CD14-positive monocyte (primary cell): ENCODE measurements around the gene GLT6D1. TPM values are rescaled to one million over a fixed set of nuclear protein-coding genes. Genes with fewer than 3 reads are reported as not detected.

ENCODE experiments used
- DNase-seq, 3 donors: peaks; one replicate each; pipeline ENCODE4 v3.0.0-alpha.2; 2011 to 2022
- H2AFZ ChIP-seq: 2 replicates; pipeline ENCODE4 v1.6.0; 2012; ENCODE audit warnings: mild to moderate bottlenecking, low read depth, low read length, inconsistent platforms; ENCODE audit not compliant: insufficient read depth, poor library complexity, severe bottlenecking
- H3K27ac ChIP-seq, 2 donors: 1 replicate in 1 of 2; 2 replicates in 1 of 2; pipeline ENCODE4 v1.5.1; 2012 to 2013; ENCODE audit warnings: low read length in 2 of 2, control low read depth in 1 of 2, inconsistent platforms in 1 of 2, low read depth in 1 of 2, mild to moderate bottlenecking in 1 of 2
- H3K27me3 ChIP-seq, 2 donors: one replicate each; pipeline versions ENCODE4 v1.6.0 to v1.6.1; 2011 to 2013; ENCODE audit warnings: low read length in 2 of 2; ENCODE audit not compliant: control insufficient read depth in 2 of 2, insufficient read depth in 2 of 2
- H3K36me3 ChIP-seq, 2 donors: replicated peaks in 1 of 2; 1 replicate in 1 of 2; 2 replicates in 1 of 2; pipeline versions ENCODE4 v1.5.1 to v1.6.1; 2012 to 2013; ENCODE audit warnings: low read length in 2 of 2, control low read depth in 1 of 2, inconsistent platforms in 1 of 2, mild to moderate bottlenecking in 1 of 2; ENCODE audit not compliant: insufficient read depth in 2 of 2, control insufficient read depth in 1 of 2
- H3K4me1 ChIP-seq, 2 donors: 1 replicate in 1 of 2; 2 replicates in 1 of 2; pipeline versions ENCODE4 v1.5.1 to v1.6.1; 2012 to 2013; ENCODE audit warnings: low read length in 2 of 2, control low read depth in 1 of 2, inconsistent platforms in 1 of 2, mild to moderate bottlenecking in 1 of 2, moderate library complexity in 1 of 2; ENCODE audit not compliant: insufficient read depth in 2 of 2, control insufficient read depth in 1 of 2
- H3K4me2 ChIP-seq: replicated peaks from 2 replicates; pipeline ENCODE3; 2012; ENCODE audit warnings: low read length, moderate library complexity, mild to moderate bottlenecking; ENCODE audit not compliant: poor library complexity, severe bottlenecking; ENCODE audit errors: extremely low read depth
- H3K4me3 ChIP-seq, 3 experiments: fragments of 200-600 bp in 1 of 3; sonication (generic) in 1 of 3; replicated peaks in 1 of 3; 1 replicate in 2 of 3; 2 replicates in 1 of 3; pipeline ENCODE4 v1.5.1; 2011 to 2013; ENCODE audit warnings: low read length in 3 of 3, mild to moderate bottlenecking in 3 of 3, control low read depth in 2 of 3, low read depth in 2 of 3, inconsistent platforms in 1 of 3, moderate library complexity in 1 of 3
- H3K79me2 ChIP-seq: 2 replicates; pipeline ENCODE4 v1.6.0; 2012; ENCODE audit warnings: mild to moderate bottlenecking, control low read depth, inconsistent platforms, low read length, moderate library complexity; ENCODE audit not compliant: insufficient read depth
- H3K9ac ChIP-seq: 2 replicates; pipeline ENCODE4 v1.6.0; 2017; ENCODE audit warnings: low read length, mild to moderate bottlenecking; ENCODE audit not compliant: insufficient read depth, poor library complexity, severe bottlenecking
- H3K9me3 ChIP-seq, 2 donors: replicated peaks in 1 of 2; 1 replicate in 1 of 2; 2 replicates in 1 of 2; pipeline versions ENCODE4 v1.5.1 to v1.6.1; 2012 to 2013; ENCODE audit warnings: low read length in 2 of 2, control low read depth in 1 of 2; ENCODE audit not compliant: control insufficient read depth in 1 of 2, insufficient read depth in 1 of 2
- H4K20me1 ChIP-seq: 2 replicates; pipeline ENCODE4 v1.6.0; 2012; ENCODE audit warnings: mild to moderate bottlenecking, low read length, control low read depth, moderate library complexity; ENCODE audit not compliant: insufficient read depth
- H3K27ac Mint-ChIP-seq, 7 donors: one replicate each; pipeline ENCODE4 v1.8.0; 2020; ENCODE audit warnings: mild to moderate bottlenecking in 7 of 7, mixed read lengths in 7 of 7, moderate library complexity in 6 of 7, inconsistent platforms in 2 of 7
- H3K27me3 Mint-ChIP-seq, 3 donors: one replicate each; pipeline ENCODE4 v1.8.0; 2021 to 2022; ENCODE audit warnings: low read depth in 3 of 3, mild to moderate bottlenecking in 3 of 3, mixed read lengths in 3 of 3, moderate library complexity in 3 of 3, inconsistent platforms in 1 of 3
- H3K36me3 Mint-ChIP-seq, 2 donors: one replicate each; pipeline ENCODE4 v1.8.0; 2020; ENCODE audit warnings: mixed read lengths in 2 of 2, inconsistent platforms in 1 of 2, mild to moderate bottlenecking in 1 of 2
- H3K4me1 Mint-ChIP-seq: one replicate; pipeline ENCODE4 v1.8.0; 2020; ENCODE audit warnings: mild to moderate bottlenecking, mixed read lengths
- H3K4me3 Mint-ChIP-seq, 2 donors: one replicate each; pipeline ENCODE4 v1.8.0; 2020; ENCODE audit warnings: mild to moderate bottlenecking in 2 of 2, mixed read lengths in 2 of 2, moderate library complexity in 1 of 2
- H3K9me3 Mint-ChIP-seq, 7 donors: one replicate each; pipeline ENCODE4 v1.8.0; 2020 to 2022; ENCODE audit warnings: mixed read lengths in 7 of 7, mild to moderate bottlenecking in 6 of 7, moderate library complexity in 6 of 7, inconsistent platforms in 2 of 7
- CTCF ChIP-seq: fragments of 200-600 bp; IDR thresholded peaks from one replicate; pipeline ENCODE4 v1.8.0; 2022; ENCODE audit warnings: antibody characterized with exemption, mild to moderate bottlenecking
- WGBS: methylation state at CpG from one replicate; pipeline ENCODE4 v1.1.5; 2013; ENCODE audit warnings: missing lambda C conversion rate; ENCODE audit not compliant: insufficient coverage; 5-methylcytosine and 5-hydroxymethylcytosine counted together
- intact Hi-C, 2 donors: fragments of 100-400 bp; cut with micrococcal nuclease; formaldehyde crosslinking; loops; one replicate each; pipeline versions ENCODE4 v1.15.0 to v1.15.1; 2023
- polyA plus RNA-seq, 3 donors: library from polyadenylated mRNA; depleted of rRNA in 1 of 3; unstranded in 2 of 3; stranded (reverse) in 1 of 3; fragments of 300-500 nt in 2 of 3; fragments of >200 nt in 1 of 3; fragmentation: Illumina TruSeq in 2 of 3; gene quantifications; 1 replicate in 2 of 3; 2 replicates in 1 of 3; pipeline ENCODE4 v1.2.3, GENCODE V29; 2012 to 2021

Gene GLT6D1
- polyA plus RNA-seq, 3 donors = not detected

- H3K9me3 Mint-ChIP-seq = peaks cover 0 to 2% (median 0%) of the 10 kb centered on the region in 7 donors
- Histone ChIP-seq H3K9me3 (no peaks in the 10 kb centered on the region), H3K79me2 (no peaks in the 10 kb centered on the region), H3K9ac (no peak overlapping the region), H3K36me3 (no peaks in the 10 kb centered on the region), H3K4me3 (no peak overlapping the region), H3K4me2 (no peak overlapping the region), H4K20me1 (no peaks in the 10 kb centered on the region), H3K27ac (no peak overlapping the region), H3K27me3 (no peaks in the 10 kb centered on the region), H2AFZ (no peak overlapping the region), H3K4me1 (no peaks in the 10 kb centered on the region)
- H3K27me3 Mint-ChIP-seq = peaks cover 0 to 4% (median 3%) of the 10 kb centered on the region in 3 donors
- no peak overlapping the region for H3K27ac Mint-ChIP-seq
- no peak for TF ChIP-seq CTCF
- no peaks in the 10 kb centered on the region for H3K36me3 Mint-ChIP-seq
- H3K4me3 Mint-ChIP-seq = no peak overlapping the region
- no peaks in the 10 kb centered on the region for H3K4me1 Mint-ChIP-seq
- WGBS = 85% methylated on average over 9 of the region's 16 CpGs
- intact Hi-C loops = no loop called here
- no peak for DNase-seq
Measured at GRCh38 chr9:135680056-135680455, 40.7 kb upstream of the GLT6D1 start.

- DNase-seq = no peak
- Mint-ChIP-seq H3K9me3 (peaks cover 0 to 2% (median 0%) of the 10 kb centered on the region in 7 donors), H3K36me3 (no peaks in the 10 kb centered on the region), H3K4me1 (no peaks in the 10 kb centered on the region), H3K4me3 (no peak overlapping the region), H3K27ac (no peak overlapping the region), H3K27me3 (peaks cover 2 to 6% (median 6%) of the 10 kb centered on the region in 3 donors)
- Histone ChIP-seq H3K79me2 (no peaks in the 10 kb centered on the region), H3K27me3 (no peaks in the 10 kb centered on the region), H3K36me3 (no peaks in the 10 kb centered on the region), H3K4me3 (no peak overlapping the region), H3K9ac (no peak overlapping the region), H3K9me3 (no peaks in the 10 kb centered on the region), H2AFZ (no peak overlapping the region), H3K4me1 (no peaks in the 10 kb centered on the region), H4K20me1 (no peaks in the 10 kb centered on the region), H3K27ac (no peak overlapping the region), H3K4me2 (no peak overlapping the region)
- intact Hi-C loops = no loop called here
- TF ChIP-seq CTCF = no peak
- 92% methylated on average over 16 of the region's 20 CpGs for WGBS
Measured at GRCh38 chr9:135678236-135679017, 39.1 kb upstream of the GLT6D1 start.
